ENCODE results near the gene TIMM21. TPM values are rescaled to one million over a fixed set of nuclear protein-coding genes. Genes with fewer than 3 reads are reported as not detected.

Gene TIMM21
- total RNA-seq, 1 donor from 2014 or later = 21.6 TPM

GRCh38 chr18:74185860-74186259 is 37.5 kb downstream of the TIMM21 start:
- DNase-seq = no peak
- Histone ChIP-seq H3K9me3 (no peaks in the 10 kb centered on the region), H3K27ac (no peak overlapping the region), H3K4me1 (no peaks in the 10 kb centered on the region), H3K36me3 (no peaks in the 10 kb centered on the region), H3K27me3 (ENCODE audit: low read depth) (peaks cover 15% of the 10 kb centered on the region), H3K4me3 (no peak overlapping the region)
- no peak for ATAC-seq
- intact Hi-C loops (cut with DNase I) = no loop called here
- TF ChIP-seq CTCF (IDR thresholded peaks at IDR 0.05) = no peak

- H3K9me3 ChIP-seq = no peaks in the 10 kb centered on the region
- intact Hi-C loops (cut with DNase I) = no loop called here
- no peaks in the 10 kb centered on the region for H3K36me3 ChIP-seq
- H3K27ac ChIP-seq = no peak overlapping the region
- no peak overlapping the region for H3K4me3 ChIP-seq
- no peaks in the 10 kb centered on the region for H3K4me1 ChIP-seq
- no peak for TF ChIP-seq CTCF (IDR thresholded peaks at IDR 0.05)
- no peak for ATAC-seq
- H3K27me3 ChIP-seq (ENCODE audit: low read depth) = peaks cover 15% of the 10 kb centered on the region
- no peak for DNase-seq
Observed at GRCh38 chr18:74186661-74187060, 38.3 kb downstream of the TIMM21 start.

DNA sequence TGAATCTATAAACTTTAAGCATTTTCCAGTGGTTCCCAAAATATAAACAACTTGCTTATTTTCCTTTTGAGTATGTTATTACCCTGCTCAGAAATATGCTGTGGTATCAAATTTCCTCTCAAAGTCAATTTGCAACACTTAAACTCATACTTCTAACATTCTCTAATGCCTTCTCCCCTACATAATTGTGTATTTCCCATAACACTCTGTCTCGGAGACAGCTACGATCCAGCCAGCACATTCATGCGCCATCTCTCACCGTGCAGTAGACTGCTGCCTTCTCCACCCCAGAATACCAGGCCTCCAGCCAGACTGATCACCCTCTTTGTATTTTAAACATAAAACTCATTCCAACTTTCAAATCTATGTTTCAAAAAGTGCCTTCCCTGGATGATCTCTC is 41.8 kb downstream of the TIMM21 start:
- H3K27me3 ChIP-seq (ENCODE audit: low read depth) = no peaks in the 10 kb centered on the region
- DNase-seq (no peak), ATAC-seq (peak in 1 of 2 donors; percentile 35)
- H3K4me1 ChIP-seq = no peaks in the 10 kb centered on the region
- H3K4me3 ChIP-seq = no peak overlapping the region
- no peak overlapping the region for H3K27ac ChIP-seq
- H3K36me3 ChIP-seq = no peaks in the 10 kb centered on the region
- intact Hi-C loops (cut with DNase I) = no loop called here
- no peak for TF ChIP-seq CTCF (IDR thresholded peaks at IDR 0.05)
- H3K9me3 ChIP-seq = no peaks in the 10 kb centered on the region

DNA sequence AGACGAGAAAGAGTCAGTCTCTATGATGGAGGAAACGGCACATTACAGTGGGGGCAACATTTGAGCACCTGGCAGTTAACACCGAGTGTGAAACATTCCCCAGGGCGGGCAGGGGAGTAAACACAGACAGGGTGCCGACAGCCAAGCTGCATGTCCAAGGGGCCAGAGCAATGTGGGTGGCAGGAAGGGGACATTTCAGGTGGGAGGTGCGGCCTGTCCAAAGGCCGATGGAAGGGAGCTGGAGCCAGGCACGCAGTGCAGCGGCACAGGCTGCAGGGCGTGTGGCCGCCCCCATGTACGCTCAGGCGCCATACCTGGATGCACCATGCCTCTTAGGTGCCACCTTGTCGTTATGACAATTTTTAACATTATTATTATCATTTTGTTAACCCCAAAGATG is 43.3 kb downstream of the TIMM21 start:
- intact Hi-C loops (cut with DNase I) = no loop called here
- H3K4me3 ChIP-seq = no peak overlapping the region
- TF ChIP-seq CTCF (IDR thresholded peaks at IDR 0.05) = no peak
- no peaks in the 10 kb centered on the region for H3K4me1 ChIP-seq
- H3K27ac ChIP-seq = no peak overlapping the region
- no peaks in the 10 kb centered on the region for H3K36me3 ChIP-seq
- no peak for ATAC-seq
- no peak for DNase-seq
- H3K9me3 ChIP-seq = no peaks in the 10 kb centered on the region
- H3K27me3 ChIP-seq (ENCODE audit: low read depth) = no peaks in the 10 kb centered on the region

GRCh38 chr18:74194691-74195090 is 46.4 kb downstream of the TIMM21 start:
- no peaks in the 10 kb centered on the region for H3K27me3 ChIP-seq (ENCODE audit: low read depth)
- ATAC-seq (no peak), DNase-seq (no peak)
- H3K27ac ChIP-seq = no peak overlapping the region
- H3K4me3 ChIP-seq = no peak overlapping the region
- intact Hi-C loops (cut with DNase I) = loop anchor here (5.0 kb wide), 1 partner anchor 148 kb away; no protein-coding TSS in a partner anchor
- H3K9me3 ChIP-seq = no peaks in the 10 kb centered on the region
- H3K36me3 ChIP-seq = no peaks in the 10 kb centered on the region
- TF ChIP-seq CTCF (IDR thresholded peaks at IDR 0.05) = no peak
- no peaks in the 10 kb centered on the region for H3K4me1 ChIP-seq
